NCI-H2227 (cell line): ENCODE measurements around the gene MATN4.

Experiments
- DNase-seq: peaks from one replicate; lab custom pipeline; 2025; ENCODE audit not compliant: unreplicated experiment; lab: John Stamatoyannopoulos, UW

MATN4 gene

GRCh38 chr20:45341939-45342854, 34.1 kb upstream of the MATN4 start:
- DNase-seq = peak; percentile 48

GRCh38 chr20:45341579-45341938, 33.5 kb upstream of the MATN4 start:
- no peak for DNase-seq

DNA sequence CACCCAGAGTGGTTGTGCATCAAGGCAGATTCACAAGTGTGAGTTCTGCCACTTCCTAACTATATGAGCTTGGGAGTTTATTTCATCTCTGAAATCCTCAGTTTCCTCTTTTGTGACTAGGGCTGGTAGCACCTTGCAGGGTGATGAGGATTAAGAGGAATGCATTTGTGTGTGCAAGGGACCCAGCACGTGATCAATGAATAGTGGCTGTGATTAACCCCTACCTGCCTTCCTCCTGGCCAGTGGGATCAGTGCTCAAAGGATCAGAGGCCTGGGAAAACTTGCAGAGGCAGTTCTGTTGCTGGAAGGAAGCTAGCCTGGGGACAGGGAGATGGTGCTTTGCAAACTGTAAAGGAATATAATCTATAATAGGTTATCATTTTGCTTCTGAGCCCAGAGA, 32.9 kb upstream of the MATN4 start:
- DNase-seq = no peak

DNA sequence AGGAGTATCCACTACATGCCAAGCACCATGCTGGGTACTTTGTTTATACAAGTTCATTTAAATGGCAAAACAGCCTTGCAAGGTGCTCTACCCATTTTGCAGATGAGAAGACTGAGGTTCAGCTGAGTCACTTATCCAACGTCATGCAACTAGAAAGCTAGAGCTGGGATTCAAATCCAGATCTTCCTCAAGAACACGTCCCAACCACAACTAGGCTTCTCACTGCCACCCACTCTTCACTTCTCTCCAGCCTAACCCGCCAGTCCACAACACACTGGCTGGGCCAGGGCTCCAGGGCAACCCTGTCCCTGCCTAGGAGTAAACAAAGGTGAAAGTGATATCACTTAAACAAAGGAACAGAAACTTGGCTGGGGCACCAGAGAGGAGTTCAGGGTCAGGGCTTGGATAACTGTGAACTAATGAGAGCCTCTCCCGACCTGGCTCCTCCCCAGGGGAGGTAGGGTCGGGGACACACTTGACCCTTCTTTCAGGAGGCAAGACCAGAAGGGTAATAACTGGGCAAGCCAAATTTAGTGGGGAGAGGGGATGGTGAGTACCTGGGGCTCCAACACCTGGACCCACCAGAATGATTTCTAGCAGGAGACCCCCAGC, 32.2 kb upstream of the MATN4 start:
- DNase-seq = no peak

DNA sequence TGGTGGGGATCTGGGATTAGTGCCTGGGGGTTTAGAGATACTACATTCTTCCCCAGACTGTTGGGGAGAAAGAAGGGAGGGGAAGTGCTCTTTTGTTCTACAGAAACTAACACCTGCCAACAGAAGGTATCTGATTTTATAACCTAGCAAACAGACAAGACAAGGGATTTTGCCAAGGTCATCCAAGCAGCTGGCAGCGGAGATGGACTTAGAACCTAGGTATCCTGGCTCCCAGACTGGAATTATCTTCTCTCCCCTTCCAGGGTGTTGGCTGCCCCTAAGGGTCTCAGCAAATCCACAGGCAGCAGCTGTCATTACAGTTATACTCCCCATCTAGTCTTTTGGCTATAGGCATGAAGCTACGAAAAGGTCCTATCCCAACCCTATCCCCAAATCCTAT, 31.7 kb upstream of the MATN4 start:
- no peak for DNase-seq

DNA sequence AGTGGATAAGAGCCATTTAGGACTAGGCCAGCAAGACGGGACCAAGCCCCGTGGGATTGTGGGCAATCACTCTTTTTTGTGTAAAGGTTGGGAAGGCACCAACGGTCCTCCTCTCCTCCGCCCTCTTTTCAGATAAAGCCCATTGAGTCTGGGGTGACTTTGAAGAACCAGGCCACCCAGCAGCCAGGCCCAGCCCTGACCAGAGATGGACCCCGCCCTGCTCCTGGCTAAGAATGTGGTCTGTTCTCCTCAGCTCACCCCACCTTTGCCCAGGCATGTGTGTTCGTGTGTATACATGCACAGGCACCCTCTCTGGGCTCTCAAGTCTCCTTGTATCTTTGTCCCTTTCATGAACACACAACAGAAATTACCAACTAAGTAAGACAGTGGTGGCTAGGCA, 31.0 kb upstream of the MATN4 start:
- no peak for DNase-seq

DNA sequence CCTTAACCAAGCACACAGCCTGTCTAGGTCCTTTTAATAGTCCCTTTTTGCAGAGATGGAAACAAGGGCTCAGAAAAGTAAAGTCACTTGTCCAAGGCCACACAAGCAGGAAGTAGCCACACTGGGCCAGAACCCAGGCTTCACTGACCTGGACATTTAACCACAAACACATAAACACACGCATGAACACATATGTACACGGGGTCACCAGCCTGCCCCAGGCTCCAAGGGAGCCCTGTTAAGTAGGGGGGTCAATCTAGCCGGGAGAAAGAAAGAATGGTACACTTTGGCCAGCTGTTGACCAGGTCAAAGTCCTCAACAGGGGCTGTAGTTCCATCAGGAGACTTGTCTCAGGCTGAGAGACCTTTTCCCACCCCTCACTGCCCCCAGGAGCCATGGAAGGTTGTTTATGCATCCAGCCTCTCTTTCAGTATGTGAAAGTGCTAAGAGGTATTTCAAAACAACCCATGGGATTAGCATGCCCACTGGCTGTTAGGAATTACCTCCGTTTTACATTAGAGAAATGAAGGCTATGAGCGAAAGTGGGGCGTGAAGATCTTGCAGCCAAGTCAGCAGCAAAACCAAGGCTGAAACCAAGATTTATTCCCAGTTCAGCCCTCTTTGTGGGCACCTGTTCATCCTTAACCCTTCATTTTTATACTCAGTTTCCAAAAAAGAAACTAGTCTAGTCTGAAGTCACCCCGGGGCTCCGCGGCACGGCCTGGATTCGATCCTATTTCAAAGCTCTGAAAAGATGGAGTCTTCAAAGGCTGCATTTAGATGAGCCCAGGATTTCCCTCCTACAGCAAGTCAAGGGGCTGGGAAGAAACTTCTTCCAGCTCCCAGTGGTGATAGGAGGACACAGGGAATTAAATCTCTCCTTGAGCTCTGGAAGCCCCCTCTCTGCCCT, 30.3 kb upstream of the MATN4 start:
- no peak for DNase-seq

- DNase-seq = no peak
These were observed 29.4 kb upstream of the MATN4 start for GRCh38 chr20:45337367-45338120.

- no peak for DNase-seq
These were observed 28.6 kb upstream of the MATN4 start for GRCh38 chr20:45336530-45337366.

- no peak for DNase-seq
These were observed 22.4 kb upstream of the MATN4 start for GRCh38 chr20:45330476-45330875.

GRCh38 chr20:45329497-45330319, 21.6 kb upstream of the MATN4 start:
- no peak for DNase-seq

DNA sequence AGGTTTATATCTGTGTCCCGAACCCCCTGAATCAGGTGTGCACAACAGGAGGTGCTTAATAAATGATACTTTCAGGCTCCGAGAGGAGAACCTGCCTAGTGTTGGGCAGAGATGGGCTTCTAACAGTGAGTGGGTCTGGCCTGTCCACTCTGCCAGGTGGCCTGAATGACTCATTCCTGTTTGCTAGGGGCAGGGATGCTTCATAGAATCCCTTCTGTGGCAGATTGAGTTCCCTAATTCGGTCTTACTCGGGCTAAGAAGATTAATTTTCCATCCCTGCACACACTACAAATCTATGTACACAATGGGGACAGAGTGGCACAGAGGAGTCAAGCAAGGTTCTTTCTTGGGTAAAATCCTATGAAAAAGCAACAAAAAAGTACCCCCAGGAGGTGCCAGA, 20.4 kb upstream of the MATN4 start:
- DNase-seq = no peak

DNA sequence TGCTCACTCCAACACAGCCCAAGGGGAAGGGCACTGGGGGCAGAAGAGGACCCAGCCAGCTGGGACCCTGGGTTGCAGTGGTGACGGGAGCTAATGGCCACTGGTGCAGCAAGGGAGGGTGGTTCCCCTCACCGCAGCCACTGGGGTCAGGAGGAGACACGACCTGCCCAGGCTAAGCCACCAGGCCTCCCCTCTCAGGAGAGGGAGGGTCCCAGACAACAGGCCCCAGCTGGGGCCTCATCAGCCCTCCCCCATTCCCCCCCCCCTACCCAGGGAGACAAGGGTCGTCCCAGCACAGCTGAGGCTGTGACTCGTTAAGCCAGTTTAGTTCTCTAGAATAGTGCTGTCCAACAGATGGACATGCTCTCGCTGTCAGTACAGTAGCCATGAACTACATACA, 17.3 kb upstream of the MATN4 start:
- DNase-seq = no peak

GRCh38 chr20:45323731-45324130, 15.6 kb upstream of the MATN4 start:
- no peak for DNase-seq

DNA sequence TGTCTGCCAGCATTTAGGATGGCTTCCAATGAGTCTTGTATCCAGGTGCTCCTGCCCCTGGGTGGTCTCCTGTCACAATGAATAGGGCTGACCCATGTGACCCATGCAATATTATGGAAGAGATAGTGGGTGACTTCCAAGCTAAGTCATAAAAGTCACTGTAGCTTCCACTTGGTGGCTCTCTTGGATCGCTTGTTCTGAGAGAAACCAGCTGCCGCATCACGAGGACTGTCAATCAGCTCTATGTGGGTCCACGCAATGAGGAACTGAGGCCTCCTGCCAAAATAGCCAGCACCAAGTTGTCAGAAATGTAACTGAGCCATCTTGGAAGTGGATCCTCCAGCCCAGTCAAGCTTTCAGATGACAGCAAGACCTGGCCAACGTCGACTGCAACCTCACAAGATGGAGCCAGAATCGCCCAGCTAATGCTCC, 14.9 kb upstream of the MATN4 start:
- no peak for DNase-seq

DNA sequence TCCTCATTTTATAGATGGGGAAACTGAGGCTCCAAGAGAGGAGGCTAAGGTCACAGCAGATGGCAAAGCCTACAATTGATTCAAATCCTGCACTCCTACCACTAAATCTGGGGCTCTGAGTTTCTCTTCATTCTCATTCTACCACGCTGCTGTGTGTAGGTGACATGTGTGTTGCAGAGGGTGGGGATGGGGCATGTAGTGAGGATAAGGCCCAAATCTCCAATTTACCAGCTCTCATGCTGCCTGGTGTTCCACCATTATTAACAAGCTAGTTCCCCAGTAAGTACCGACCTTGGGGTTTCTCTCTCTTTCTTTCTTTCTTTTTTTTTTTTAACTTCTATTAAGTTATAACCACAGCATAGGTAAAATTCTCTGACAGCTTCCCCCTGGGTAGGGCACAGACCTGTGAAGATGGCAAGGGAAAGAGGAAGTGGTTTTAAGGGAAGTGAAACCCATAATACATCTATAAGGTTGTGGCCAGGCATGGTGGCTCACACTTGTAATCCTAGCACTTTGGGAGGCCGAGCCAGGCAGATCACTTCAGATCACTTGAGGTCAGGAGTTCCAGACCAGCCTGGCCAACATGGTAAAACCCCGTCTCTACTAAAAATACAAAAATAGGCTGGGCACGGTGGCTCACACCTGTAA, 13.0 kb upstream of the MATN4 start:
- no peak for DNase-seq

DNA sequence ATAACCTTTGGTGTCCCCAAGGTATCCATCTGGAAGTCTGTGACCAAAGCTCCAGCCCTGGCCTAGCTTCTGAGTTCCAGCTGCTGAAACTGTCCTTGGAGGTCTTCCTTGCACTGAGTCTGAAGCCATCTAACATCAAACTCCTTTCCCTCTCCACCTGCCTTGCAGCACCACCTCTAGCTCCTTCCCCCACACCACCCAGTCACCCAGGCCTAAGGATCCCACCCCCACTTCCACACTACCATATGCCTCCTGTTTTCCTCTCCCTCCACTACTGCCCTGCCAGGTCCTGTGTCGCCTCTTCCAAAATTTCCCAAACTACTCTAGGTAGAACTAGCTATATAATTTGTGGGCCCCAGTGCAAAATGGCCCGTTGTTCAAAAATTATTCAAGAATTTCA, 10.8 kb upstream of the MATN4 start:
- no peak for DNase-seq

DNA sequence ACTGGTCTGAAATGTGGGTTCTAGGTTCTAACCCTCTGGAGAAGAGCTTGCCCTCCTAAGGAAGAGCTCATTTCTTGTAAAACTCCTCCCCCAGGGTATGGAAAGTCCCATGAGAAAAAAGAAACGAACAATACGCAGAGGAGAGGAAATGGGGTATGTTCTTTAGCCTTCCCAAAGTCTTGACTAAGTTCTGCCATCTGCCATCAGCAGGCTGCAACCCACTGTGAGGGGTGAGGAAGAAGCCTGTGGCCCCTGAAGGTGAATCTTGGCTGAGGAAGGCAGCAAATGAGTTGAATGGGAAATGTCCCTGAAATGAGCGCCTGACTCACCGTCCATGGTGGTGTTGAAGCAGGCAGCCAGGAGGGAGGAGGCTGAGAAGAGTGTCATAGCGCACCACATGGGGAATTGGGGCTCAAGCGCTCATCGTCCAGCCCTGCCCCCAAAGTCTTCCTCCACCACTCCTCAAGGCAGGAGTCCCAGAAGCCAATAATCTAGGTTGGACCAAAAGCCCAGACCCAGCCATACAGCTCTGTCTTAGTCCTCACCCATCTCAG, 10.4 kb upstream of the MATN4 start:
- DNase-seq = no peak
